Measurements from ENCODE around the gene SUSD1. TPM values are rescaled to one million over a fixed set of nuclear protein-coding genes. Genes with fewer than 3 reads are reported as not detected.

Gene SUSD1
- total and polyA plus RNA-seq, 9 donors = 1.1 to 21.0 (median 3.4) TPM

DNA sequence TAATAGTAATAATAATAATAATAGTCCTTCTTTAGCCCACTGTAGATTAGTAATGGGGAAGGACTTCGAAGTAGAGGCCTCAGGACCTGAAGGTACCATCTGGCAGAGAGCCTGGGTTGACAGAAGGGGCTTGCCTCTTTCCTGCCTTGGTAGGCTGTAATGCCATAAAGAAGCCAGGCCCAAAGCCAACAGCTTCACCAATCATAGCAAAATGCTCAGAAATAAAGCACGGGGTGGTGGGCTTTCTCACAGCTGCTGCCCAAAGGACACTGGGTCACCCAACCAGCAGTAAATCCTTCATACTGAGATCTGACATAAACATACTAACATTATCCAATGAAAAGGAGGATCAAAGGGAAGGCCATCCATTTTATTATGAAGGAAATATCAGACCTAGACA is 70.7 kb downstream of the SUSD1 start:
- WGBS, 3 donors = 90 to 96% (median 92%) methylated on average over 2 of the region's 2 CpGs
- Histone ChIP-seq H3K9me3 (no peaks in the 10 kb centered on the region), H3K4me3 (no peak overlapping the region), H3K36me3 (no peaks in the 10 kb centered on the region), H3K4me1 (ENCODE audit: insufficient read depth) (no peaks in the 10 kb centered on the region), H3K27ac (no peak overlapping the region), H3K27me3 (no peaks in the 10 kb centered on the region)
- intact Hi-C loops (cut with DNase I) = no loop called here
- DNase-seq = no peak
- TF ChIP-seq EP300 (IDR thresholded peaks at IDR 0.05) (no peak), POLR2A (IDR thresholded peaks at IDR 0.05) (no peak)
- TF ChIP-seq, protein P1, sequence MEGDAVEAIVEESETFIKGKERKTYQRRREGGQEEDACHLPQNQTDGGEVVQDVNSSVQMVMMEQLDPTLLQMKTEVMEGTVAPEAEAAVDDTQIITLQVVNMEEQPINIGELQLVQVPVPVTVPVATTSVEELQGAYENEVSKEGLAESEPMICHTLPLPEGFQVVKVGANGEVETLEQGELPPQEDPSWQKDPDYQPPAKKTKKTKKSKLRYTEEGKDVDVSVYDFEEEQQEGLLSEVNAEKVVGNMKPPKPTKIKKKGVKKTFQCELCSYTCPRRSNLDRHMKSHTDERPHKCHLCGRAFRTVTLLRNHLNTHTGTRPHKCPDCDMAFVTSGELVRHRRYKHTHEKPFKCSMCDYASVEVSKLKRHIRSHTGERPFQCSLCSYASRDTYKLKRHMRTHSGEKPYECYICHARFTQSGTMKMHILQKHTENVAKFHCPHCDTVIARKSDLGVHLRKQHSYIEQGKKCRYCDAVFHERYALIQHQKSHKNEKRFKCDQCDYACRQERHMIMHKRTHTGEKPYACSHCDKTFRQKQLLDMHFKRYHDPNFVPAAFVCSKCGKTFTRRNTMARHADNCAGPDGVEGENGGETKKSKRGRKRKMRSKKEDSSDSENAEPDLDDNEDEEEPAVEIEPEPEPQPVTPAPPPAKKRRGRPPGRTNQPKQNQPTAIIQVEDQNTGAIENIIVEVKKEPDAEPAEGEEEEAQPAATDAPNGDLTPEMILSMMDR (IDR thresholded peaks at IDR 0.05) = no peak

DNA sequence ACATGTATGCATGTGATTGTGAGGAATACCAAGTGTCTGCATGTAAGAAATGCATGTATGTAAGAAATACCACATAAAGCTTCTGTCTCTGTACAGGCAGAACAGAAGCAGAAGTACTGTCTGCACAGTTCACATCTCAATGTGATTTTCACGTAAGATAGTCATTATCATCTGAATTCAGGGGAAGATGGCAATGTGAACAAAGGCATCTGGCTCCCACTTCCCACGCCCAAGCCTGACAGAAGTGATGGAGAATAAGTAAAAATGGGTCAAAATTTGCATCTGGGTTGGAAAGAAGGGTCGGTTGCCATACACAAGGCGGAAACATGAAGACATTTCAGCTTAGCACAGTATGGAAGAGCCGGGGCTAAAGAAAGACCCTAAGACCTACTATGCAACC is 71.7 kb downstream of the SUSD1 start:
- H3K4me1 ChIP-seq (ENCODE audit: insufficient read depth) = no peaks in the 10 kb centered on the region
- no peak overlapping the region for H3K4me3 ChIP-seq
- H3K9me3 ChIP-seq = no peaks in the 10 kb centered on the region
- TF ChIP-seq POLR2A (IDR thresholded peaks at IDR 0.05) (no peak), EP300 (IDR thresholded peaks at IDR 0.05) (no peak)
- TF ChIP-seq, protein P1 (IDR thresholded peaks at IDR 0.05) = no peak
- H3K36me3 ChIP-seq = no peaks in the 10 kb centered on the region
- H3K27ac ChIP-seq = no peak overlapping the region
- intact Hi-C loops (cut with DNase I) = no loop called here
- 91 to 93% (median 93%) methylated on average over 5 of the region's 5 CpGs for WGBS, 3 donors
- no peak for DNase-seq
- no peaks in the 10 kb centered on the region for H3K27me3 ChIP-seq

DNA sequence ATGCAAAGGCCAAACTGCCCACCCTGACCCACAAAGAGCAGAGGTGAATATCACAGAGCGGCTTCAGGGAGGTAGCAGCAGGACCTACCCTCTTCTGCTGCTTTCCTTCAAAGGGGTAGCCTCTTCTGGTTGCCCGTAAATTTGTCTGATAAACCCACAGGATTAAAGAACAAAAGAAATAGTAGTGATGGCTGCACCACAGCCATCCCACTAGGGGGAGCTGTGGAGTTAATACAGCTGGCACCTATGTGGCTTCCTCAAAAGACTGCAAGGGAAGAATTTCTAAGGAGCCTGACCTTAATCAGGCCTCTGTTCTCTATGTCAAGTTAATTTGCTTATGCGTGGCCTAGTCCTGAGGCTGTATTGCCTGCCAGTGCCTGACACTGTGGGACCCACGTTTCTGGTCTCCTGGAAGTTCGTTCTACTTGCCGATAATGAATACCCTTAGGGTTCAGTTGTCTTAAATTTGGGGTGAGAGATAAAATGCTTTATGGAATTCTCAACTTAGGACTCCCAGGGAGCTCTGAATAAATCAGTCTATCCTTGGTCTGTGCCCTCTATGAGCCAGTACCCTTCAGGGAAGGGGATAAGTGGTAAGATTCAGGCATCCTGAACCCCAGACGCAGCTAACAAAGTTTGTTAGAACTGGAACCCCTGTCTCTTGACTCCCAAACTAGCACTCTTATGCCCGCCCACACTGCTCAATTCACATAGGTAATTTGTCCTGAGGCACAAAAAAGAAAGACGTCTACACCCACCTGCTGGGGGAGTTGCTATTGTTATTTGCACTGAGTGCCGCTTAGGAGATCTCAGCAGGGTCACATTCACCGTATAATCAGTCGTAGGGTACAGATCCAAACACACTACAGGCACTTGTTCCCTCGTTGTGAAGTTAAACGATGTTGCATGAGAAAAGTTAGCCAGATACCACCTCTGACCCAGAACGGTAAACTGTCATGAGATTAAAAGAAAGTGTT is 77.1 kb downstream of the SUSD1 start:
- H3K27me3 ChIP-seq = no peaks in the 10 kb centered on the region
- no peaks in the 10 kb centered on the region for H3K4me1 ChIP-seq (ENCODE audit: insufficient read depth)
- peak; percentile 39 to 65 (median 55) for DNase-seq
- no peak overlapping the region for H3K4me3 ChIP-seq
- TF ChIP-seq, protein P1 (IDR thresholded peaks at IDR 0.05) = peak; percentile 49 to 77 (median 64)
- no peak for TF ChIP-seq POLR2A (IDR thresholded peaks at IDR 0.05)
- H3K9me3 ChIP-seq = no peaks in the 10 kb centered on the region
- no peaks in the 10 kb centered on the region for H3K36me3 ChIP-seq
- no peak overlapping the region for H3K27ac ChIP-seq
- intact Hi-C loops (cut with DNase I) = loop anchor here in 3 of 4 donors (5.0 to 10.0 kb wide), 5 partner anchors 257 to 717 kb away; partner anchors contain the start of gene INIP (in 1 of the 3)
- WGBS, 3 donors = 74 to 79% (median 74%) methylated on average over 15 of the region's 15 CpGs

DNA sequence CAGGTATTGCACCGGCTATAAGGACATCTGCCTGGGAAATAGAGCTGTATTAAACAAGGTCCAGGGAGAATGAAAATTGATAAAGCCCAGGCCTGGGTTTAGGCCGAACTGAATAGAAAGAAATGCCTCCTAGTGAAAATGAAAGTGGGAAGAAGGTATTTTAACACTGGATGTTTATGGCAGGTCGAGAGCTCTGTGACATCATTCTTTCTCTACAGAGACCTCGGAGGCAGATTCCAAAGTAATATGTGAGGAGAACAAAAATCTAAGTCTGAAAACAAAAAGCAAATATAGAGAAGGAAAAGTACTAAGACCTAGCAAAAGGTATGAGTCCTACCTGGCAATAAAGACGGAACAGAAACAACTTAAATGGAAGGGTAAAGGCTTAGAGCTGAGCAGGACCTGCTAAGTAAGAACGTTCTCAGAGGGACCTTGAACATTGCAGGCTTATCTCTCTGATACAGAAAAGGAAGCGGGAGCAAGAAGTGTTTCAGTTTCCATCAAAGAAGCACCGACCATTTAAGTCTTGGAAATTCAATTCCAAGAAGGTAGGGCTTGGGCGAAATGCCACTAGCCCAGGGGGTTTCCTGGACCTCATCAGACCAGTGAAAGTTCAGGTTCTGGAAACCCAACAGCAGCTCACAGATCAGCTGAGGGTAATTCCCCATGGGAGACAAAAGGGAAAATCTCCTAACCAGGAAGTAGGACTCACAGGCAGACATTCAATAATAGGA is 80.0 kb downstream of the SUSD1 start:
- H3K4me1 ChIP-seq (ENCODE audit: insufficient read depth) = no peaks in the 10 kb centered on the region
- H3K27me3 ChIP-seq = no peaks in the 10 kb centered on the region
- no peak for DNase-seq
- 69 to 76% (median 74%) methylated on average over 9 of the region's 9 CpGs for WGBS, 3 donors
- no peaks in the 10 kb centered on the region for H3K36me3 ChIP-seq
- H3K9me3 ChIP-seq = no peaks in the 10 kb centered on the region
- TF ChIP-seq POLR2A (IDR thresholded peaks at IDR 0.05) (no peak), EP300 (IDR thresholded peaks at IDR 0.05) (no peak)
- TF ChIP-seq, protein P1 (IDR thresholded peaks at IDR 0.05) = no peak
- no peak overlapping the region for H3K27ac ChIP-seq
- no peak overlapping the region for H3K4me3 ChIP-seq
- intact Hi-C loops (cut with DNase I) = loop anchor here in 3 of 4 donors (5.0 to 10.0 kb wide), 5 partner anchors 260 to 720 kb away; partner anchors contain the start of gene INIP (in 1 of the 3)

Measured in ovary (tissue), 9 donors.